NCI-H2196 treated with DMSO at 0.1 percent for 48 hours (cell line): ENCODE results near the gene NRIP2.
"Not testable (repeated sequence)": the region's sequence is repeated elsewhere in the genome, so short reads cannot be mapped to it uniquely, and the experiment has no call there.

Source experiments
- DNase-seq: peaks from one replicate; lab custom pipeline; 2025; ENCODE audit not compliant: unreplicated experiment; lab: John Stamatoyannopoulos, UW

Gene NRIP2

GRCh38 chr12:2834581-2835491 is at the start of gene NRIP2:
TSS of gene NRIP2 (minus strand) at chr12:2835035. CDS start at chr12:2834983, 52 bp downstream.
- DNase-seq: no peak

GRCh38 chr12:2879853-2880252 is 45.0 kb upstream of the NRIP2 start:
- DNase-seq: no peak

DNA sequence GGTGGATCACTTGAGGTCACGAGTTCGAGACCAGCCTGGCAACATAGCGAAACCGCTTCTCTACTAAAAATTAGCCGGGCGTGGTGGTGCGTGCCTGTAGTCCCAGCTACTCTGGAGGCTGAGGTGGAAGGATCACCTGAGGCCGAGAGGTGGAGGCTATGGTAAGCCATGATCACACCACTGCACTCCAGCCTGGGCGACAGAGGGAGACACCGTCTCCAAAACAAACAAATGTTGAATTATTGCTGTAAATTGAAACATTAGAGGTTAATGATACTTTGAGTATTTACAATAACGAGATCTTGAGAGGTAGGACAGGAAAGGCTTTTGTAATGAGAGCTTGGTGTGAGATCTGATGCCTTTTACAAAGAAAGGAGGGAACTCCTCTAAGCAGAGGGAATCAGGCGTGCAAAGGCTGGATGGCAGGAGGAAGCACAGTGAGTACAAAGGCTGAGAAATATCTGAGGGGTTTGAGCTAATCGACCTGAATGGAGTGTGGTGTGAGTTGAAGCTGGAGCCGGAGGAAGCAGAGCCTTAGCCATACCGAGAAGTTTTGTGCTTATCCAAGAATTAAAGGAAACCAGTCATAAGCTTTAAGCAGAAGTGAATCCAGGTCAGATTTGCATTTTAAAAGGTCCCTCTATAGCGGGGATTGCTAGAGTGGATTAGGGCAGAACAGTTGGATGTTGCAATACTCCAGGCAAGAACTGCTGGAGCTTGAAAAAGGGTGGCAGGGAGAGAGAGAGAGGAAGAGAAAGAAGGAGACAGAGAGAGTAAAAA is 43.3 kb upstream of the NRIP2 start:
- peak; percentile 45 for DNase-seq

- peak; percentile 38 for DNase-seq
Observed at GRCh38 chr12:2877047-2877952, 42.5 kb upstream of the NRIP2 start, which contains the start of the genes FOXM1 and RHNO1. TSS of gene FOXM1 (minus strand) at chr12:2877174. CDS start at chr12:2874478, 2,696 bp downstream. TSS of gene RHNO1 (plus strand) at chr12:2877223. CDS start at chr12:2885367, 8,144 bp downstream.

DNA sequence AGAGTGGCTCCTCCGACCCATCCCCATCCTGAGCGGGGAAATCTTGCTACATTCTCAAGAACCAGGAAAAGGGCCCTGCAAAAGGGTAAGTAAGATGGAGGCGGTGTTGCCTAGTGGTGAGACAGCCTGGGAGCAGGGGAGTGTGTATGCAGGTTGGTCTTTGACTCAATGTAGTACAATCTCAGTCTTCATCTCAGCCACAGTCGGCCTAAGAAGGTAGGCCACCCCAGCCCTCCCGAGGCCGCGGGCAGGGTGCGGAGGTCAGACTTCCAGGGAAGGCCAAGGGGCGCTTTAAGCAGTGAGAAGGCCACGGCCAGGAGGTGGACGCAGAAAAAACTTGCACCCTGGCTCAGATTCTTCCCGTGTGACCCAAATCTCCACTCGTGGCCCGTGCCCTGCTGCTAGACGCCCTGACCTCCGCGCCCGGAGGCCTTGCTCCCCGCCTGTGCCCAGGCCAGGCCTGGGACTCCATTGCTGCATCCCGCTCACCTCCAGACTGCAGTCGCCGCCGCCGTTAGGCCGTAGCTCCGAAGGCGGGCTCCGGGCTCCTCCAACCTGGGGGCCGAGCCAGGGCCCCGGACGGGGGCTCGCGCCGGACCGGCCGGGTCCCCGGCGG is 41.7 kb upstream of the NRIP2 start:
- no peak for DNase-seq

DNA sequence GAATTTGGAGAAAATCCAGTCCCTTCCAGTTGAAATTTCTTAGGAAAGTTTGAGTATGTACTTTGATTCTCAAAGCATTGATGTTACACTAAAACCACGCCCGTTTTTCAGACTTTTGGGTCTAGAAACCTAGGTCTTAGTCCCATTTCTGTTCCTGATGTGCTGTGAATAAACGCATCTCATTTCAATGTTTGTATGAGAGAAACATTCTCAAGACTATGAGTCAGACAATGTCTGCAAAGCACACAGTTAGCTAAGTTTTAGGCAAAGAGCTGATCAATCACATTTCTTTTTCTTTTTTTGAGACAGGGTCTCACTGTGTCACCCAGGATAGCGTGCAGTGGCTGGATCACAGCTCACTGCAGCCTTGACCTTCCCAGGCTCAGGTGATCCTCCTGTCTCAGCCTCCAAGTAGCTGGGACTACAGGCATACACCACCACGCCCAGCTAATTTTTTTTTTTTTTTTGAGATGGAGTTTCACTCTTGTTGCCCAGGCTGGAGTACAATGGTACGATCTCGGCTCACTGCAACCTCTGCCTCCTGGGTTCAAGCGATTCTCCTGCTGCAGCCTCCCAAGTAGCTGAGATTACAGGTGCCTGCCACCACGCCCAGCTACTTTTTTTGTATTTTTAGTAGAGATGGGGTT is 34.3 kb upstream of the NRIP2 start:
- DNase-seq: not testable (repeated sequence)

GRCh38 chr12:2864198-2864597 is 29.4 kb upstream of the NRIP2 start:
- no peak for DNase-seq

DNA sequence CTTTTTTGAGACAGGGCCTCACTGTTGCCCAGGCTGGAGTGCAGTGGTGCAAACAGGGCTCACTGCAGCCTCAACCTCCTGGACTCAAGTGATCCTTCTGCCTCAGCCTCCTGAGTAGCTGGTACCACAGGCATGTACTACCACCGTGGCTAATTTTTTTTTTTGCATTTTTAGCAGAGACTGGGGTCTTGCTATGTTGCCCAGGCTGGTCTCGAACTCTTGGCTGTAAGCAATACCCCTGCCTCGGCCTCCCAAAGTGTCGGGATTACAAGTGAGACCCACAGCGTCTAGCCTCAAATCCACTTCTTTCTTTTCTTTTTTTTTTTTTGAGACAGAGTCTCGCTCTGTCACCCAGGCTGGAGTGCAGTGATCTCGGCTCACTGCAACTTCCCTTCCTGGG is 28.6 kb upstream of the NRIP2 start:
- DNase-seq: not testable (repeated sequence)

DNA sequence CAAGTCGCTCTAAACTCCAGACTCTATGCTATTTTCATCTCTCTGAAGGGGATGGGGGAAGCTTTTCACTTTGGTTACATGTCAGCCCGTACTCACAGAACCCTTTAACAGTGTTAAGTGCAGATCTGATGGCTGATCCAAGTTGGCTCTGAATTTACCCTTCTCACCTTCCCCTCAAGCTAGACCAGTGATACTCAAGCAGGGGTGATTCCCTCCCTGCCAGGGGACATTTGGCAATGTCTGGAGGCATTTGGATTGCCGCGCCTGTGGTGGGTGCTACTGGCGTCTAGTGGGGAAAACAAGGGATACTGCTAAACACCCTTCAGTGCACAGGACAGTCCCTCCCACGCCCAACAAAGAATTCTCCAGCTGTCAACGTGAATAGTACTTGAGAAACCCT is 28.0 kb upstream of the NRIP2 start:
- no peak for DNase-seq

DNA sequence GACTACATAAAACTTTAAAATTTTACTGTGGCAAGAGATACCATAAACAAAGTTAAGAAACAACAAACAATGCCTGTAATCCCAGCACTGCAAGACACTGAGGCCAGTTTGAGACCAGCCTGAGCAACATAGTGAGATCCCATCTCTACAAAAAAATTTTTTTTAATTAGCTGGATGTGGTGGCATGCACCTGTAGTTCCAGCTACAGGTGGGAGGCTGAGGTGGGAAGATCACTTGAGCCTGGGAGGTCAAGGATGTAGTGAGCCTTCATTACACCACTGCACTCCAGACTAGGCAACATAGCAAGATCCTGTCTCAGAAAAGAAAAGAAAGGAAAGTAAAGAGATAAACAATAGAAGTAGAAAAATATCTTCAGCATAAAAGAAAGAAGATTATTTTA is 25.3 kb upstream of the NRIP2 start:
- no peak for DNase-seq

- DNase-seq: no peak
Observed at GRCh38 chr12:2858944-2859421, 24.1 kb upstream of the NRIP2 start.

DNA sequence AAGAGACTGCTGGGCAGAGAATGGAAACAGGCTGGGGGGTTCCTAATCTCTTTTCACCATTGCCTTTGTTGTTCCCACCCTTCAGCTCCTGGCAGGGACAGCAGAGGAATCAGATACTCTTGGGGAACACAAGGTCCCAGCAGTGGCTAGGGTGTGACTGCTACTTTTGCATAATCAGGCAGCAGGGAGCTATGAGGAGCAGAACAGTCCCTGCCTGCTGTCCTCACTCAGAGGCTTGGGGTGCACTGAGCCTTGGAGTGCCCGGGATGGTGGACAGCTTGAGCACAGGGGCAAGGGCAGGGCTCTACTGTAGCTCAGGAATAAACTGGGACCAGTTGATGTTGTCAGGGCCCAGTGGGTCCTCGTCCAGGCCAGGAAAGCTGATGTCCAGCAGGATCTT is 23.5 kb upstream of the NRIP2 start:
- DNase-seq: no peak

DNA sequence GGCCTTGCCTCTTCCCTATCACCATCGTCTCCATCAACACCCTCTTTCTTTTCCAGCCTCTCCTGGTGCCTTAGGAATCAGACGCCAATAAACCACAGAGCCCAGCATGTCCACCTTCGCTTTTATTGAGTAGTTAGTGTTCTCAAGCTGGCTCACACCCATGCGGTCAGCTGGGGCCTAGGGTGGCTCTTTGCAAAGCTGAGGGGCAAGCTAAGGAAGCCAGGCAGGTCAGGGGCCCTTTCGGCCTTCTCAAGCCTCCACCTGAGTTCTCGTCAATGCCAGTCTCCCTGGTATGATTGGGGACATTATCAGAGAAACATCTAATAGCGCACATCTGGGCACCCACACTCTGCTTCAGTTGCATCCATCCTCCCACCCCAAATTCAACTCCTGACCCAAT is 22.7 kb upstream of the NRIP2 start:
- no peak for DNase-seq

DNA sequence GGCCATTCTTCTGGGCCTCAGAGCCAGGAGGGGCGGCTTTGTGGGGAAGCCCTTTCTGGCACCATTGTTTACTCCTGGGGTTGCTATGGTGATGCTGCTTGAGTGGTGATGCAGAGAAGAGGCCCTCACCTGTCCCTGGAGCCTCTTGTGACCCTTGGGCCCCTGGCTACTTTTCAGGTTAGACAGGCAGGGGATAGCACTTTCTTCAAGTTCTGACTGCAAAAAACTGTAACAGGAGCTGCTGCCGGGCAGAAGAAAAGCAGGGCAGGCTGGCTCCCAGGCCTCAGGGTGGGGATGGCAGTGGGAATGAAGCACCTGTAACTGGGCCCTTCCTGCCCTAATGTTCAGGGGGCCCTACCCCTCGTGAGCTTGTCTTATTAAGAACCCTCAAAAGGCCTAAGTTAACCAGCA is 22.2 kb upstream of the NRIP2 start, which contains the start of gene TEX52:
Gene TEX52 (minus strand): TSS at position 19 of the 411 bp plus-strand sequence. CDS start 13 bp downstream, at position 6.
- DNase-seq: no peak

GRCh38 chr12:2856051-2856450 is 21.2 kb upstream of the NRIP2 start:
- no peak for DNase-seq

GRCh38 chr12:2855546-2855945 is 20.7 kb upstream of the NRIP2 start:
- DNase-seq: no peak

DNA sequence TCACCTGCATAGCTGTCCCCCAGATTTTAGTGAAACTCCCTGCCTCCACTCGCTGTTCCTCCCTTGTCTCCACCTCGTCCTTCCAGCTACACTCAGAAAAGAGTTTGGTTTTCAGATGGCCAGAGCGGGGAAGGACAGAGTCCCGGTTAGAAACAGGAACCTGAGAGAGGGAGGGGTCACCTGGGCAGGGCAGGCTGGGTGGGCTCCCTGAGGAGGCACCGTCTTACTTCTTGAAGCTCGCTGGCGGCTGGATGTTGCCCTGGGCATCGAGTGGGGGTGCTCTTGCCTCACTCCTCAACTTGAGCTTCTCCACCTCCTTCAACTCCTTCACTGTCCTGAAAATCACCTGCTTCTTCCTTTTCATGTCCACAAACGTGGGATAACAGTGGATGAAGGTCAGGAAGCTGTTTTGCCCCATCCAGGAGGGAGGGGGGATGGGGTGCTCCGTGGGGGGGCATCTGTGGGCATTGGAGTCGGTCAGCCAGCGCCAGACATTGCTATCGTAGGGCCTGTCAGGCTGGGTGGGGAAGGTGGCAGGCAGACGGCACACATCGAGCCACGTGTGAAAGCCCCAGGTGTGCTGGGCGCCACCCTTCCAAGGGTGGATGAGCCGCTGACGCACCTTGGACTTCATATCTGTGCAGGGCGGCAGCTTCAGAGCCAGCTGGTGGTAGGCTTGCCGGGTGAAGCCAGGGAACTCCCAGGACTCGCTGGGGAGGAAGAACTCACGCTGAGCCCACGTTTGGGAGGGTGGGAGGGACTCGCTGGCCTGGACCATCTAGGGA is 20.0 kb upstream of the NRIP2 start:
- no peak for DNase-seq

DNA sequence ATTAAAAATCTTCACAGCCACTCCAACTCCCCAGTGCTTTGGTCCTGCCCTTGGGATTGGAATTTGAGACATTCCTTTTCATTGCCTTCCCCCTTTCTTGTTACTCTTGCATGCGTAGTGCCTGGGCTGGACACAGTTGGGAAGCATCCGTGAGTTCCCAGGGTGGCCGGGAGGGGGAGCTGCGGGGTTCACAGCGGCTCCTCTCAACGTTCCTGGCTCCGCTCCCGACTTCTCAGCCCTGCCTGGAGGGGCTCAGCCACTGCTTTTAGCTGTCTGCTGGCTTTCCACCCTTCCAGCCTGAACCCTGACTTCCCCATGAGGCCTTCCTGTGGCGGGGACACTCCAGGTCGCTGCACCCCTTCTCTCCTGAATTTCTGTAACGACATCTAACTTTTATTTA is 18.8 kb upstream of the NRIP2 start:
- DNase-seq: no peak

DNA sequence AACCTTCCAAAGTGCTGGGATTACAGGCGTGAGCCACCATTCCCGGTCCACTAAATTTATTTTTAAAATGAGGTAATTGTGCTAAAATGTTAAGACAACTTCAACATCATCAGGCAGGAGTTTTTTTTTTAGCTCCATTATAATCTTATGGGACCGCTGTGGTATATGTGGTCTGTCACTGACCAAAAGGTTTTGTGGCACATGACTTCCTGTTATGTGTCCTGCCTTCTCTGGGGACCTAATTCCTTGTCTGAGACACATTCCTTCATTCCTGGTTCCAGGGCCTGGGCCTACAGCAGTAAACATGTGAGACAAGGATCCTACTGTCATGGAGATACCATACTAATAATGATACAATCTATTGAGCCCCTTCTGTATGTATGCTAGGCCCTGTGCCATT is 17.1 kb upstream of the NRIP2 start:
- no peak for DNase-seq
